ENCODE data around the gene TMEM115. TPM values are rescaled to one million over a fixed set of nuclear protein-coding genes. Genes with fewer than 3 reads are reported as not detected.

TMEM115 gene
- total and polyA plus RNA-seq, 9 of the 15 experiments (the other 6 are each of a cell fraction or from before 2014, with no cell fraction given) = 1.6 to 26.9 (median 14.1) TPM

DNA sequence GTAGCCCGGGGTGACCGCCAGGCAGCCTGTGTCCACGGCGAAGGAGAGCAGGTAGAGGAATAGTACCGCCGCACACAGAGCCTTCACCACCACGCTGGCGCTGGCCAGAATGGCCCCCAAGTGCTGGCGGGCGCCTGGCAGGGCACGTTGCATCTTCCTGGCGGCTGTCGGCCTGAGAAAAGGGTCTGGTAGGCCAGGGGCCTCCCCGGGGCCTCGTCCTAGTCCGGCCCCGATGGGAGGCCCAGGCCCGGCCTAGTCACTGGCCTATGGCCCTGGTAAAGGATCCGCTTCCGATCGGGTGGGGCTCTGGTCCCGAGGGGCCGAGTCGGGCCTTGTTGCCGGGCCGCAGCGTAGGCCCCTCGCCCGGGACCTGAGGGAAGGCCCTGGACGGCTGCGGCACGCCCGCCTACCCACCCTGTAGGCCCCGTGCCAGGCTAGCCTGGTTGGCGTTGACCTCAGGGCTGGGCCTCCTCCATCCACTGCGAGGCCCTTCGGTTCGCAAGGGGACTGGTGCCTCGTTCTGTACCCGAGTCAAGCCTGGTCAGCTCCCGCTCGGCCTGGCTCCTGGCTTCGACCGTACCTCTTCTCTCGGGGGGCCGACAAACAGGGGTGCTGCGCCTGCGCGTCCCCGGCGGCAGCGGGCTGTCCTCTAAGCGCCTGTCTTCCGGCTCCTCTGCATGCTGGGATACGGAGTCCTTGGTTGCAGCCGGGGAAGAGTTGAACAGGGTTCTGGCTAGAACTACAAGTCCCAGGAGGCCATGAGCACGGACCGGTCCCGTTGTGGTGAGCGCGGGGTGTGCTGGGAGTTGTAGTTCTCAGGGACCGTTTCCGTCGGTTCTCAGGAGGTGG, at the start of gene TMEM115 (continued):
- no peak for TF ChIP-seq POLR3G (IDR thresholded peaks at IDR 0.05; ENCODE audit: extremely low read depth, insufficient read length, insufficient replicate concordance)
- TF ChIP-seq, protein P1, sequence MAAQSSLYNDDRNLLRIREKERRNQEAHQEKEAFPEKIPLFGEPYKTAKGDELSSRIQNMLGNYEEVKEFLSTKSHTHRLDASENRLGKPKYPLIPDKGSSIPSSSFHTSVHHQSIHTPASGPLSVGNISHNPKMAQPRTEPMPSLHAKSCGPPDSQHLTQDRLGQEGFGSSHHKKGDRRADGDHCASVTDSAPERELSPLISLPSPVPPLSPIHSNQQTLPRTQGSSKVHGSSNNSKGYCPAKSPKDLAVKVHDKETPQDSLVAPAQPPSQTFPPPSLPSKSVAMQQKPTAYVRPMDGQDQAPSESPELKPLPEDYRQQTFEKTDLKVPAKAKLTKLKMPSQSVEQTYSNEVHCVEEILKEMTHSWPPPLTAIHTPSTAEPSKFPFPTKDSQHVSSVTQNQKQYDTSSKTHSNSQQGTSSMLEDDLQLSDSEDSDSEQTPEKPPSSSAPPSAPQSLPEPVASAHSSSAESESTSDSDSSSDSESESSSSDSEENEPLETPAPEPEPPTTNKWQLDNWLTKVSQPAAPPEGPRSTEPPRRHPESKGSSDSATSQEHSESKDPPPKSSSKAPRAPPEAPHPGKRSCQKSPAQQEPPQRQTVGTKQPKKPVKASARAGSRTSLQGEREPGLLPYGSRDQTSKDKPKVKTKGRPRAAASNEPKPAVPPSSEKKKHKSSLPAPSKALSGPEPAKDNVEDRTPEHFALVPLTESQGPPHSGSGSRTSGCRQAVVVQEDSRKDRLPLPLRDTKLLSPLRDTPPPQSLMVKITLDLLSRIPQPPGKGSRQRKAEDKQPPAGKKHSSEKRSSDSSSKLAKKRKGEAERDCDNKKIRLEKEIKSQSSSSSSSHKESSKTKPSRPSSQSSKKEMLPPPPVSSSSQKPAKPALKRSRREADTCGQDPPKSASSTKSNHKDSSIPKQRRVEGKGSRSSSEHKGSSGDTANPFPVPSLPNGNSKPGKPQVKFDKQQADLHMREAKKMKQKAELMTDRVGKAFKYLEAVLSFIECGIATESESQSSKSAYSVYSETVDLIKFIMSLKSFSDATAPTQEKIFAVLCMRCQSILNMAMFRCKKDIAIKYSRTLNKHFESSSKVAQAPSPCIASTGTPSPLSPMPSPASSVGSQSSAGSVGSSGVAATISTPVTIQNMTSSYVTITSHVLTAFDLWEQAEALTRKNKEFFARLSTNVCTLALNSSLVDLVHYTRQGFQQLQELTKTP (IDR thresholded peaks at IDR 0.05; ENCODE audit: low read depth in 1 of 2, partially characterized antibody in 2 of 2) = peak in 1 of 2 experiments; percentile 98
- TF ChIP-seq CHD2 (IDR thresholded peaks at IDR 0.05; ENCODE audit: low read depth, low read length) = no peak; the same call in 1 of the 2 replicates
- no peak for TF ChIP-seq ZNF253 (CRISPR knock-in tag; conservative IDR thresholded peaks at IDR 0.05)
- TF ChIP-seq ZNF586 (CRISPR knock-in tag; conservative IDR thresholded peaks at IDR 0.05) = no peak
- no peak for TF ChIP-seq ZNF507 (tag; conservative IDR thresholded peaks at IDR 0.05)
- TF ChIP-seq PTBP1 (IDR thresholded peaks at IDR 0.05; ENCODE audit: low read depth, low read length) = no peak
- no peak for TF ChIP-seq SMARCA5 (IDR thresholded peaks at IDR 0.05)
- no peak for TF ChIP-seq ETS2 (tag; IDR thresholded peaks at IDR 0.05; ENCODE audit: borderline replicate concordance, poor library complexity, severe bottlenecking)
- TF ChIP-seq PRPF4 (IDR thresholded peaks at IDR 0.05; ENCODE audit: insufficient read depth, low read depth, low read length, poor library complexity, severe bottlenecking) = no peak
- peak; percentile 74; the same call in 1 of the 2 replicates for TF ChIP-seq SP1 (CRISPR knock-in tag; IDR thresholded peaks at IDR 0.05)
- peak; percentile 64 for TF ChIP-seq ZBTB9 (CRISPR knock-in tag; IDR thresholded peaks at IDR 0.05)
- TF ChIP-seq PURB (CRISPR knock-in tag; IDR thresholded peaks at IDR 0.05; ENCODE audit: low read depth) = no peak
- TF ChIP-seq FOXJ3 (CRISPR knock-in tag; IDR thresholded peaks at IDR 0.05) = no peak
- peak; percentile 22 for TF ChIP-seq CCNT2 (IDR thresholded peaks at IDR 0.05; ENCODE audit: borderline replicate concordance, extremely low read depth, insufficient read length, low read depth, low read length)
- TF ChIP-seq RBM25 (IDR thresholded peaks at IDR 0.05; ENCODE audit: low read depth, low read length, severe bottlenecking) = no peak
- no peak for TF ChIP-seq BDP1 (IDR thresholded peaks at IDR 0.05; ENCODE audit: insufficient read depth, insufficient read length)
- no peak for TF ChIP-seq BCOR (IDR thresholded peaks at IDR 0.05)
- no peak for TF ChIP-seq PTRF (tag; IDR thresholded peaks at IDR 0.05)
- no peak for TF ChIP-seq RFX7 (CRISPR knock-in tag; IDR thresholded peaks at IDR 0.05)
- TF ChIP-seq KAT7 (CRISPR knock-in tag; IDR thresholded peaks at IDR 0.05; ENCODE audit: borderline replicate concordance) = peak; percentile 64; the same call in 1 of the 2 replicates
- no peak for TF ChIP-seq ZFP36 (IDR thresholded peaks at IDR 0.05; ENCODE audit: low read depth, low read length, partially characterized antibody)
- peak; percentile 20; the same call in 1 of the 2 replicates for TF ChIP-seq ZNF511 (CRISPR knock-in tag; IDR thresholded peaks at IDR 0.05)
